ENCODE results near the gene TPD52L1. TPM values are rescaled to one million over a fixed set of nuclear protein-coding genes. Genes with fewer than 3 reads are reported as not detected.

TPD52L1 gene
- total and polyA plus RNA-seq, 2 of the 13 experiments (the other 11 are each of a cell fraction or from before 2014, with no cell fraction given), result 0.49 to 0.53 TPM

GRCh38 chr6:125237764-125238163, 84.2 kb downstream of the TPD52L1 start (continued):
- TF ChIP-seq ZBED4 (CRISPR knock-in tag; IDR thresholded peaks at IDR 0.05; ENCODE audit: borderline replicate concordance), result no peak
- no peak for TF ChIP-seq ZFX (CRISPR knock-in tag; IDR thresholded peaks at IDR 0.05; ENCODE audit: low read depth)
- no peak for TF ChIP-seq ZNF761 (CRISPR knock-in tag; conservative IDR thresholded peaks at IDR 0.05)
- no peak for TF ChIP-seq IRX3 (CRISPR knock-in tag; IDR thresholded peaks at IDR 0.05; ENCODE audit: borderline replicate concordance, low read depth)
- no peak for TF ChIP-seq ZNF556 (CRISPR knock-in tag; IDR thresholded peaks at IDR 0.05; ENCODE audit: borderline replicate concordance)
- no peak for TF ChIP-seq NR2C2 (CRISPR knock-in tag; IDR thresholded peaks at IDR 0.05; ENCODE audit: borderline replicate concordance)
- no peak for TF ChIP-seq MEIS1 (CRISPR knock-in tag; IDR thresholded peaks at IDR 0.05; ENCODE audit: borderline replicate concordance)
- no peak for TF ChIP-seq ZBTB33 (CRISPR knock-in tag; IDR thresholded peaks at IDR 0.05)
- TF ChIP-seq HINFP (CRISPR knock-in tag; IDR thresholded peaks at IDR 0.05; ENCODE audit: low read depth), result no peak
- TF ChIP-seq ZBTB39 (CRISPR knock-in tag; IDR thresholded peaks at IDR 0.05), result no peak
